ENCODE measurements around the gene RCOR1.

- TF ChIP-seq CTCF (IDR thresholded peaks at IDR 0.05 in 8 of 11, conservative IDR thresholded peaks at IDR 0.05 in 3 of 11) = no peak
- no peak for TF ChIP-seq POLR2A (IDR thresholded peaks at IDR 0.05)
- TF ChIP-seq POLR2AphosphoS5 (IDR thresholded peaks at IDR 0.05) = no peak
These were observed 73.2 kb downstream of the RCOR1 start for GRCh38 chr14:102665621-102666020.
